ENCODE data around the gene GAREM2.

DNA sequence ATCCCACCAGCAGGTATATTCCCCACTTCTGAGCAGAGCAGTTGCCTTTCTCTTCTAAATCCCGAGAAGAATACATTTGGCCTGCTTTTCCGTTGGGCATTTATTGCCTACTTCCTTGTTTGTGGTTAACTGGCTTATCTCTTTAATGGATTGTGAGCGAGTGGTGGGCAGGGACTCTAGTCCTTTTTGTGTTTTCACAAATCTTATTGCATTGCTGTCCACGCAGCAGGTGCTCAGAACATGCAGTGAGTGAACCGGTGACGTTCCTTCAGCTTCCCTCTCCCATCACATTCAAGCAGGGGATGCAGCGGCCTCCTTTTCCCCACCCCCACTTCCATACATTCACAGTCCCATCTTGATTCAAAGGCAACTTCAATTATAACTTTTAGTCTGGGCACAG is 28.9 kb upstream of the GAREM2 start:
- TF ChIP-seq, protein P1, sequence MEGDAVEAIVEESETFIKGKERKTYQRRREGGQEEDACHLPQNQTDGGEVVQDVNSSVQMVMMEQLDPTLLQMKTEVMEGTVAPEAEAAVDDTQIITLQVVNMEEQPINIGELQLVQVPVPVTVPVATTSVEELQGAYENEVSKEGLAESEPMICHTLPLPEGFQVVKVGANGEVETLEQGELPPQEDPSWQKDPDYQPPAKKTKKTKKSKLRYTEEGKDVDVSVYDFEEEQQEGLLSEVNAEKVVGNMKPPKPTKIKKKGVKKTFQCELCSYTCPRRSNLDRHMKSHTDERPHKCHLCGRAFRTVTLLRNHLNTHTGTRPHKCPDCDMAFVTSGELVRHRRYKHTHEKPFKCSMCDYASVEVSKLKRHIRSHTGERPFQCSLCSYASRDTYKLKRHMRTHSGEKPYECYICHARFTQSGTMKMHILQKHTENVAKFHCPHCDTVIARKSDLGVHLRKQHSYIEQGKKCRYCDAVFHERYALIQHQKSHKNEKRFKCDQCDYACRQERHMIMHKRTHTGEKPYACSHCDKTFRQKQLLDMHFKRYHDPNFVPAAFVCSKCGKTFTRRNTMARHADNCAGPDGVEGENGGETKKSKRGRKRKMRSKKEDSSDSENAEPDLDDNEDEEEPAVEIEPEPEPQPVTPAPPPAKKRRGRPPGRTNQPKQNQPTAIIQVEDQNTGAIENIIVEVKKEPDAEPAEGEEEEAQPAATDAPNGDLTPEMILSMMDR (conservative IDR thresholded peaks at IDR 0.05; ENCODE audit: low read length): no peak
- no peak for TF ChIP-seq EZH2phosphoT487 (IDR thresholded peaks at IDR 0.05; ENCODE audit: borderline replicate concordance, low read depth, low read length)
